MM.1S (cell line): ENCODE results near the gene STC2.

Experiments
- DNase-seq: peaks from one replicate; pipeline ENCODE4 v3.0.0-alpha.2; 2015
- H2AFZ ChIP-seq: fragments of 300-600 bp; sonication (generic); 2 replicates; pipeline ENCODE4 v1.6.0; 2016; ENCODE audit warnings: antibody characterized with exemption, low read length
- H3F3A ChIP-seq: fragments of 300-600 bp; sonication (generic); 2 replicates; pipeline ENCODE4 v1.6.1; 2016; ENCODE audit warnings: mild to moderate bottlenecking, antibody characterized with exemption, low read length, moderate library complexity, mixed read lengths; ENCODE audit not compliant: insufficient read depth
- H3K27ac ChIP-seq: fragments of 300-600 bp; sonication (generic); 2 replicates; pipeline ENCODE4 v1.5.1; 2016; ENCODE audit warnings: mild to moderate bottlenecking, low read length
- H3K27me3 ChIP-seq: fragments of 300-600 bp; sonication (generic); replicated peaks from 2 replicates; pipeline ENCODE4 v1.6.0; 2016; ENCODE audit warnings: low read length; ENCODE audit not compliant: insufficient read depth
- H3K36me3 ChIP-seq: fragments of 300-600 bp; sonication (generic); replicated peaks from 2 replicates; pipeline ENCODE4 v1.6.1; 2016; ENCODE audit warnings: mild to moderate bottlenecking, low read length, mixed read lengths; ENCODE audit not compliant: insufficient read depth
- H3K4me1 ChIP-seq: fragments of 300-600 bp; sonication (generic); 2 replicates; pipeline ENCODE4 v1.6.1; 2016; ENCODE audit warnings: low read length, mixed read lengths
- H3K4me2 ChIP-seq: fragments of 300-600 bp; sonication (generic); 2 replicates; pipeline ENCODE4 v1.6.0; 2016; ENCODE audit warnings: low read depth, low read length
- H3K4me3 ChIP-seq: fragments of 300-600 bp; sonication (generic); 2 replicates; pipeline ENCODE4 v1.5.1; 2016; ENCODE audit warnings: low read length, mixed read lengths
- H3K79me2 ChIP-seq: fragments of 300-600 bp; sonication (generic); 2 replicates; pipeline ENCODE4 v1.6.1; 2016; ENCODE audit warnings: mixed run types, low read length, mixed read lengths
- H3K9ac ChIP-seq: fragments of 300-600 bp; sonication (generic); 2 replicates; pipeline ENCODE4 v1.6.1; 2016; ENCODE audit warnings: low read length, mixed read lengths
- H3K9me2 ChIP-seq: fragments of 300-600 bp; sonication (generic); replicated peaks from 2 replicates; pipeline ENCODE4 v1.6.1; 2016; ENCODE audit warnings: mild to moderate bottlenecking, low read length, mixed read lengths; ENCODE audit not compliant: insufficient read depth
- H3K9me3 ChIP-seq: fragments of 300-600 bp; sonication (generic); replicated peaks from 2 replicates; pipeline ENCODE4 v1.6.1; 2016; ENCODE audit warnings: mild to moderate bottlenecking, low read length, mixed read lengths; ENCODE audit not compliant: insufficient read depth
- H4K20me1 ChIP-seq: fragments of 300-600 bp; sonication (generic); 2 replicates; pipeline ENCODE4 v1.6.1; 2016; ENCODE audit warnings: mild to moderate bottlenecking, low read length, moderate library complexity, mixed read lengths; ENCODE audit not compliant: insufficient read depth
- EZH2 ChIP-seq: fragments of 300-600 bp; sonication (generic); optimal IDR thresholded peaks from 2 replicates; pipeline ENCODE3; 2017; ENCODE audit warnings: low read depth, mild to moderate bottlenecking, antibody characterized with exemption, low read length, mixed read lengths
- EZH2phosphoT487 ChIP-seq: fragments of 300-600 bp; sonication (generic); IDR thresholded peaks from 2 replicates; pipeline ENCODE4 v1.6.1; 2018; ENCODE audit warnings: antibody characterized with exemption, low read length
- TF ChIP-seq, protein P1 (sequence below): fragments of 300-600 bp; sonication (generic); IDR thresholded peaks from 2 replicates; pipeline ENCODE4 v1.5.1; 2016; ENCODE audit warnings: antibody characterized with exemption, low read length, mixed read lengths

Gene STC2

DNA sequence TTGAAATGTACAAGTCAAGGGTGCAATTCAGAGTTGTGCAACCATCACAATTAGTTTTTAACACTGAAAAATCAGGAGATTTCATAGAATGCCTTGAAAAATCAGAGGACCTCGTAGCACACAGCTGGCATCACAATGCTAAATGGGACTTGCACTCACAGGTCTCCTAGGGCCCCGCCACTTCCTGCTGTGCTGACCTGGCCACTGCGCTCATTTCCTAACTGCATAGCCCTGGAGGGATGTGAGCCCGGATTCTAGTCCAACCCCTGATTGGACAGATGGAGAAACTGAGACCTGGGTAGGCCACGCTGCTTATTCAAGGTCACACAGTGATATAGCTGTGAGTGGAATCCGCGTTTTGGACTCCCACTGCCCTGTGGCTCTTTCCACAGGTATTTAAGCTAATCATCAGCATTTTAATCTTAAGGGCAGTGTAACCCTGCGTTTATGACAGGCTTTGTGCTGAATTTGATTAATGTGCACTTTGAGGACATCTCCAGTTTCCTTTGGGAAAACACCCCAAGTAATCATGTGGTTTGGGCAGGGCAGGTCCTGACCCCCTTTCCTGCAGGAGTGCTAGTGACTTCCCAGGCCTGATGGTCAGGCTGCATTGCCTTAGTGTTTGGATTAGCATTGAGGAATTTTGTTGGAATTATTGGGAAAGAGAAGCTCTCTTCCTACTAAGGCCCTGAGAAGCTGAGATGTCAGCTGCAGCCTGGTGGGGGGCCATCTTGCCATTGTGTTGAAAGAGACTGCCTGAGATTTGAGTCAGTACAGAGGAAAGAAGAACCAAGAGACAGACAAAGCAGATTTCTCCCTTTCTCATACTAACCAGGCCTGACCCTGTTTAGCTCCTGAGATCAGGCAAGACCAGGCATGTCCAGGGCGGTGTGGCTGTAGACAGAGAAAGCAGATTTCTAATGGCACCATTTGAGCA is 36.2 kb downstream of the STC2 start:
- Histone ChIP-seq H3F3A (no peaks in the 10 kb centered on the region), H3K4me1 (0 out of 2 replicates have a peak, but pooled peaks cover under 1% of the 10 kb centered on the region), H3K27me3 (peaks cover 30% of the 10 kb centered on the region), H3K27ac (no peak overlapping the region), H3K4me2 (no peak overlapping the region), H3K79me2 (no peaks in the 10 kb centered on the region), H4K20me1 (no peaks in the 10 kb centered on the region), H3K36me3 (no peaks in the 10 kb centered on the region), H3K4me3 (no peak overlapping the region), H3K9me2 (no peaks in the 10 kb centered on the region), H3K9me3 (no peaks in the 10 kb centered on the region), H3K9ac (no peak overlapping the region), H2AFZ (no peak overlapping the region)
- no peak for DNase-seq
- TF ChIP-seq, protein P1, sequence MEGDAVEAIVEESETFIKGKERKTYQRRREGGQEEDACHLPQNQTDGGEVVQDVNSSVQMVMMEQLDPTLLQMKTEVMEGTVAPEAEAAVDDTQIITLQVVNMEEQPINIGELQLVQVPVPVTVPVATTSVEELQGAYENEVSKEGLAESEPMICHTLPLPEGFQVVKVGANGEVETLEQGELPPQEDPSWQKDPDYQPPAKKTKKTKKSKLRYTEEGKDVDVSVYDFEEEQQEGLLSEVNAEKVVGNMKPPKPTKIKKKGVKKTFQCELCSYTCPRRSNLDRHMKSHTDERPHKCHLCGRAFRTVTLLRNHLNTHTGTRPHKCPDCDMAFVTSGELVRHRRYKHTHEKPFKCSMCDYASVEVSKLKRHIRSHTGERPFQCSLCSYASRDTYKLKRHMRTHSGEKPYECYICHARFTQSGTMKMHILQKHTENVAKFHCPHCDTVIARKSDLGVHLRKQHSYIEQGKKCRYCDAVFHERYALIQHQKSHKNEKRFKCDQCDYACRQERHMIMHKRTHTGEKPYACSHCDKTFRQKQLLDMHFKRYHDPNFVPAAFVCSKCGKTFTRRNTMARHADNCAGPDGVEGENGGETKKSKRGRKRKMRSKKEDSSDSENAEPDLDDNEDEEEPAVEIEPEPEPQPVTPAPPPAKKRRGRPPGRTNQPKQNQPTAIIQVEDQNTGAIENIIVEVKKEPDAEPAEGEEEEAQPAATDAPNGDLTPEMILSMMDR, result no peak
- TF ChIP-seq EZH2 (no peak), EZH2phosphoT487 (no peak)

DNA sequence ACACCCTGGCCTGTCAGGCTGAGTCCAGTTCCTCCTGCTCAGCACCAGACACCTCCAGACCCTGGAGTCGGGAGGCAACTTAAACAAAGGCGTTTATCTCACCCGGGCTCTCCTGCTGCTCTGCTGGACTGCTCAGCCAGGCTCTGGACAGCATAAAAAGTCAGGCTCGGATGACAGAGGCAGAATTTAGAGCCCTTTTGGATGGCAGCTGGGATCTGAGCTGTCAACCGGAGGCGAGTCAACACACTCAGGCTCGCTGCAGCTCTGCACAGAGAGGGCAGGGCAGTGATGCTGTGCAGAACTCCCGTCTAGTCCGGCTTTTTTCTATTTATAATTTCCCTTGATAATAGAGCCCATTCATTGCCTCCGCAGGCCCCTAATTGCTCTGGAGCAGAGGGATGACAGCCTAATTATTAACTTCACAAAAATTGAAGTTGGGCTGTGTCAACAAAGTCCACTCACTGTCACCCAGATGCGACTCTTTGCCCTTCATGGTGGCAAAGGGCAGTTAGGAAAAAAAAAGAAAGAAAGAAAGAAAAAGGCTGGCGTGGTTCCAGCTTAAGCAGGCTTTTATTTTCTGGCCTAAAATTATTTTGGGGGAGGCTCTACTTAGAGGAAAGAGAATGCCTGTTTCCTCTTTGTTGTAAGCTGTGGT is 37.6 kb downstream of the STC2 start:
- no peak for DNase-seq
- no peaks in the 10 kb centered on the region for H3K36me3 ChIP-seq

DNA sequence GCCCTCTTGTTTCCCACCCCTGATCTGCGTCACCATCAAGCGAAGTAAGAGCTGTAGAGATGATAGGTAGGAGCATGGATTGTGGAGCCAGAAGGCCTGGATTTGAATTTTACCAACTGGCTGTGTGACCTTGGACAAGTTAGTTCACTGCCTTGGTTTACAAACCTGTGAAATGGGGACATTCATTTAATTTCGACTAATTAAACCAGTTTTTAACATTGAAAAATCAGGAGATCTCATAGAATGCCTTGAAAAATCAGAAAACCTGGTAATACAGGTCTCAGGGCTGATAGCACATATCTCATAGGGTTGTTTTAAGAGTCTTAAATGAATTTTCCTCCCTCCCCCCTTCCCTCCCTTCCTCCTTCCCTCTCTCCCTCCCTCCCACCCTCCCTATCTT is 38.8 kb downstream of the STC2 start:
- H3K79me2 ChIP-seq, result no peaks in the 10 kb centered on the region
- TF ChIP-seq EZH2phosphoT487 (no peak), EZH2 (no peak)
- TF ChIP-seq, protein P1, result no peak
- no peak overlapping the region for H3K4me2 ChIP-seq
- no peaks in the 10 kb centered on the region for H3F3A ChIP-seq
- no peaks in the 10 kb centered on the region for H4K20me1 ChIP-seq
- no peaks in the 10 kb centered on the region for H3K9me3 ChIP-seq
- no peak overlapping the region for H3K9ac ChIP-seq
- H3K9me2 ChIP-seq, result no peaks in the 10 kb centered on the region
- peaks cover 14% of the 10 kb centered on the region for H3K27me3 ChIP-seq
- H3K36me3 ChIP-seq, result no peaks in the 10 kb centered on the region
- no peak overlapping the region for H3K27ac ChIP-seq
- H3K4me1 ChIP-seq, result 0 out of 2 replicates have a peak, but pooled peaks cover 6% of the 10 kb centered on the region
- H2AFZ ChIP-seq, result no peak overlapping the region
- H3K4me3 ChIP-seq, result no peak overlapping the region
- no peak for DNase-seq

More for the DNA sequence above, 37.6 kb downstream of the STC2 start:
- Histone ChIP-seq H3F3A (no peaks in the 10 kb centered on the region), H3K4me2 (no peak overlapping the region), H3K9ac (no peak overlapping the region), H4K20me1 (no peaks in the 10 kb centered on the region), H2AFZ (no peak overlapping the region), H3K9me3 (no peaks in the 10 kb centered on the region), H3K79me2 (no peaks in the 10 kb centered on the region), H3K27me3 (peaks cover 23% of the 10 kb centered on the region), H3K4me1 (0 out of 2 replicates have a peak, but pooled peaks cover 6% of the 10 kb centered on the region), H3K4me3 (no peak overlapping the region), H3K27ac (no peak overlapping the region), H3K9me2 (no peaks in the 10 kb centered on the region)
- TF ChIP-seq EZH2phosphoT487 (no peak), EZH2 (no peak)
- TF ChIP-seq, protein P1, result no peak
